Body of pancreas (tissue), 4 donors: Measurements from ENCODE around the gene B3GALT5.

Source experiments
- POLR2A ChIP-seq, 3 donors: fragments of 450-650 bp; IDR thresholded peaks; one replicate each; pipeline ENCODE4 v1.6.1; 2016; ENCODE audit warnings: antibody characterized with exemption in 3 of 3, mild to moderate bottlenecking in 2 of 3
- TF ChIP-seq, protein P1 (sequence below), 7 experiments: fragments of 450-650 bp in 4 of 7; fragments of 200-600 bp in 3 of 7; sonication (generic) in 3 of 7; IDR thresholded peaks; one replicate each; pipeline ENCODE4 v1.5.1; 2016 to 2019; ENCODE audit warnings: antibody characterized with exemption in 7 of 7

GRCh38 chr21:39688010-39688409 lies 75.3 kb downstream of the B3GALT5 start:
- TF ChIP-seq, protein P1, sequence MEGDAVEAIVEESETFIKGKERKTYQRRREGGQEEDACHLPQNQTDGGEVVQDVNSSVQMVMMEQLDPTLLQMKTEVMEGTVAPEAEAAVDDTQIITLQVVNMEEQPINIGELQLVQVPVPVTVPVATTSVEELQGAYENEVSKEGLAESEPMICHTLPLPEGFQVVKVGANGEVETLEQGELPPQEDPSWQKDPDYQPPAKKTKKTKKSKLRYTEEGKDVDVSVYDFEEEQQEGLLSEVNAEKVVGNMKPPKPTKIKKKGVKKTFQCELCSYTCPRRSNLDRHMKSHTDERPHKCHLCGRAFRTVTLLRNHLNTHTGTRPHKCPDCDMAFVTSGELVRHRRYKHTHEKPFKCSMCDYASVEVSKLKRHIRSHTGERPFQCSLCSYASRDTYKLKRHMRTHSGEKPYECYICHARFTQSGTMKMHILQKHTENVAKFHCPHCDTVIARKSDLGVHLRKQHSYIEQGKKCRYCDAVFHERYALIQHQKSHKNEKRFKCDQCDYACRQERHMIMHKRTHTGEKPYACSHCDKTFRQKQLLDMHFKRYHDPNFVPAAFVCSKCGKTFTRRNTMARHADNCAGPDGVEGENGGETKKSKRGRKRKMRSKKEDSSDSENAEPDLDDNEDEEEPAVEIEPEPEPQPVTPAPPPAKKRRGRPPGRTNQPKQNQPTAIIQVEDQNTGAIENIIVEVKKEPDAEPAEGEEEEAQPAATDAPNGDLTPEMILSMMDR (IDR thresholded peaks at IDR 0.05): no peak
- no peak for TF ChIP-seq POLR2A (IDR thresholded peaks at IDR 0.05)
